Erythroblast (primary cell): Measurements from ENCODE around the gene CST7.
A peak's percentile ranks its signal among the peaks of the same experiment; 100 is the strongest.

Experiments used
- DNase-seq, 2 experiments: peaks; one replicate each; lab custom pipeline; 2025; lab: John Stamatoyannopoulos, UW
- GATA1 ChIP-seq: IDR thresholded peaks from 2 replicates; pipeline ENCODE4 v1.6.1; 2011; ENCODE audit warnings: low read depth, mild to moderate bottlenecking, control low read depth, low read length, moderate library complexity
- POLR2A ChIP-seq: IDR thresholded peaks from 2 replicates; pipeline ENCODE4 v1.6.1; 2011; ENCODE audit warnings: mild to moderate bottlenecking, low read length

The CST7 gene

DNA sequence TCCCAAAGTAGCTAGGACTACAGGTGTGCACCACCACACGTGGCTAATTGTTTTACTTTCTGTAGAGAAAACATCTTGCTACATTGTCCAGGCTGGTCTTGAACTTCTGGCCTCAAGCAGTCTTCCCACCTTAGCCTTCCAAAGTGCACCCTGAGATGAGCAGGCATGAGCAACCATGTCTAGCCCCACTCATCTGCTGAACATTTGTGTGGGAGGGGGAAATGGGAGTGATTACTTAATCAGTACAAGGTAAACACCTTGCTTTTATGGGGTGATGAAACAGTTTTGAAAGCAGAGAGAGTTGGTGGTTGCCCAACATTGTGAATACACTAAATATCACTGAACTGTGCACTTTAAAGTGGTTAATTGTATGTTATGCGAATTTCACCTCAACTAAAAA is 38.2 kb downstream of the CST7 start:
- TF ChIP-seq GATA1, result no peak
- TF ChIP-seq POLR2A, result no peak
- no peak for DNase-seq

DNA sequence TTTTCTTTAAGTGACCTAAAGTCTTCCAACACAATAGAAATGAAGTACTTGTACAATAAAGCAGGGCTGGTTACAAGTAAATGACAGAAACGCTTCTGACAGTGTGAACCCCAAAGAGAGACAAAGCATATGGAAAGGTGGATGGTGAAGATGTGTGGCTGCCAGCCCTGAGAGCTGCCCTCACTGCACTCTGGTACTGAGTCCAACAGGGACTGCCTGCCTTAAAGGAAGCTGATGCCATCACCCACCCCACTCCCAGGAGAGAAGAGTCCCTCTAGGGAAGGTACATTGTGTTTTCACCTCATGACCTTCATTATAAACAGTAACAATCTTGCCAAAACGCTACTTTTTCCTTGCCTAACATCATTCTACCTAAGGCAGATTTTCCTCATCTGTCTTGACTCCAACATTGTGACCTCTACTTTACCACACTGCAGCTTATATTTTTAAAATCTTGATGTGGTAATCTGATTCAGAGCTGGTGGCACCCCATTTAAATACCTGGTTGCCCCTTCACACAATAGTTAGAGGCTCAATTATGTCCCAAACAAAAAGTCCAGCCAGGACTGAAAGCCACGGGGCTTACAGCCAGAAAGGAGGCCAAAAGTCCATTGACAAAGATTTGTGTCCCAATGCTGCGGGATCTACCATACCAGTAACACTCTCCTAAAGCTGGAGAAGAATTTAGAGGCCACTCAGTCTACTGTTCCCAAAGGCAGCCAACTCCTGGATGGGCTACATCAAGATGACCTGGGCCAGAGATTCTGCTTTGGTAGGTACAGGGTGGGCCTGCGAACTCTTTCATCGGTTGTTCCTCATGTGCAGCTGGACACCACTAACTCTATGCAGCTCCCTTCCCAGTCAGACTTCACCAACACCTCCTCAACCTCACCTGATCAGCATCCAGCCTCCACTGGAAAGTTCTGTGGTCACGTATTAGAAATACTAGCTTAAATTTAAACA is 39.1 kb downstream of the CST7 start:
- TF ChIP-seq POLR2A (no peak), GATA1 (no peak)

DNA sequence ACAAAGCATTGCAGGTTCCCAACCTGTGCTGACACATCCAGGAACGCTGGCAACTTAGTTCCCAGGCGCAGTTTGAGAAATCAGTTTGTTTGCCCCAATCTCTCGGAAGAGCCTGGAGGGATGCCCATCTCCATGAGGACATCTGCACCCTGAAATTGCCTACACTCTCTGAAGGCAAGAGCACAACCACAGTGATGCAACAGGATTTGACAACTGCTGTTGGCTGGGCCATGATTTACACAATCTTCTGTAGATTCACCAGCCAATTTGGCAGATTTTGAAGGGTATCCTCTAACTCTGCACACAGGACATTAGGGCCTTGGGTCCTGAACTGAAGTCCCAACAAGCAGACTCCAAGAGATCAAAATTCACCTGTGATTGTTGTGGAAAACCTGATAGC is 40.1 kb downstream of the CST7 start:
- no peak for DNase-seq
- no peak for TF ChIP-seq GATA1
- TF ChIP-seq POLR2A, result no peak

More for the DNA sequence above, 39.1 kb downstream of the CST7 start:
- no peak for DNase-seq

DNA sequence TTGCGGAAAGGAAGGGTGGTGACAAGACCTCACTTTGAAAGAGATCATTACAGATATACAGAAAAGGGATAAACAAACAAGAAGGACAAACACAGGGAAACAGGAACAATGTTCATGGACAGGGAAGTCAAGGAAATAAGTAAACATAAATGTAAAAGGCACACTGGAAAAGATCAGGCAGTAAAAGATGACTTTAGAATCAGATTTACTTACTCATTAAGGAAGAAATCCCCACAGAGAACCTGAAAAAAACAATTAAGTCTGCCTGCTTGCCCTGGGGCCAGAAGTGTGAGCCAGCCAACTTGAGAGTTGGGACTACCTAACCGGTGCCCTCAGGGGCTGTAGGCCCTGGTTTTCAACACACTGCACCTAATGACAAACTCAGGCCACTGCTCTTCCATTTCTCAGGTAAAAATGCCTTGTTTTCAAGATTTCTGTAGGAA is 41.8 kb downstream of the CST7 start:
- no peak for DNase-seq
- TF ChIP-seq POLR2A (no peak), GATA1 (no peak)

- no peak for TF ChIP-seq GATA1
- TF ChIP-seq POLR2A, result no peak
- peak in 1 of 2 experiments; percentile 75 for DNase-seq
These were observed 42.9 kb downstream of the CST7 start for GRCh38 chr20:24991897-24992486.

GRCh38 chr20:24992487-24993205 is 43.6 kb downstream of the CST7 start, which contains the start of gene APMAP:
TSS of gene APMAP (minus strand) at chr20:24992751. CDS start at chr20:24992688, 63 bp downstream.
- TF ChIP-seq POLR2A (peak; percentile 98), GATA1 (no peak)
- peak; percentile 96 to 98 for DNase-seq

DNA sequence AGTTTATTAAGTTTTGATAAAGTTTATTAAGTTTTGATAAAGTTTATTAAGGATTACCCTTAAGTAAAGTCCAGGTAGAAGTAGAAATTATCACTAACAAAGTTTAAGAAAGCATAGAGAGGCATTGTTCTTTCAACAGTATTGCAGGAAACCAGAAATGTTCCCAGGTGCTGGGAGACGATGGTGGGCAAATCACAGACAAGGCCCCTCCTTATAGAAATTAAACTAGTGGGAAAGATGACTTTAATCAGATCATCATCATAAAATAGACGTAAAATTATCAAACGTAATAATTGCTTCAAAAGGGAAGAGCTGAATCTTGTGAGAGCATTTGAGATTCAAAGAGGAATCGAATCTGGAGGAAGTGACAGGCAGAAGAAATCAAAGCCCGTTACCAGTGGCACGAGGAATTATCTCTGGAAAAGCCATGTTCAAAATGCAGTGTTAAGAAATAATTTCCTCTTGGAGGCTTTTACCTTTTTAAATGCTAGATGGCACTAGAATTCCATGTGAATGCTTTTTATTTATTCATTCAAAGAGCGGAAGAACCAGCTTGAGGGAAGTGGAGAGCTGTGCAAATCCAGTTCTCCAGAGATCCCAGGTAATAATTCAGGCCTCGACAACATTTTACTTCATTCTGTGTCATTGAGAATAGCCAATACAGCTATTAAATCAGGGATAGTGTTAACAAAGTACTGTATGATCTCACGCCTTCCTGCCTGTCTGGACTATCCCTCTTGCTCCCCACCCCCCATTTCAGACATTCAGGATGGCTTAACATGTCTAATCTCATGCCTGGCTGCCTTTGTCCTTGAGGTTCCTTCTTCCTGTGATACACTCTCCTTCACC is 44.5 kb downstream of the CST7 start:
- DNase-seq, result peak; percentile 24 to 41
- TF ChIP-seq POLR2A, result no peak

GRCh38 chr20:24994186-24994465 is 45.1 kb downstream of the CST7 start:
- no peak for DNase-seq
- TF ChIP-seq POLR2A (no peak), GATA1 (no peak)

- TF ChIP-seq POLR2A, result no peak
- no peak for TF ChIP-seq GATA1
- peak; percentile 83 to 91 for DNase-seq
These were observed 45.6 kb downstream of the CST7 start for GRCh38 chr20:24994470-24995368.

GRCh38 chr20:24995741-24996448 is 46.8 kb downstream of the CST7 start:
- peak in 1 of 2 experiments; percentile 8 for DNase-seq
- TF ChIP-seq POLR2A (no peak), GATA1 (no peak)
